RWPE1 (cell line): ENCODE data around the gene MAGEB3.

Source experiments
- CTCF ChIA-PET: fragments of 350-600 bp; sonication (Branson Sonifier 250); formaldehyde crosslinking; extraction: SDS; loops from one replicate; lab custom pipeline; 2021; lab: Yijun Ruan, JAX
- POLR2A ChIA-PET: fragments of 400-600 bp; formaldehyde crosslinking; extraction: SDS; loops from one replicate; lab custom pipeline; 2020; ENCODE audit warnings: antibody characterized with exemption; ENCODE audit not compliant: low non-redundant PET; lab: Yijun Ruan, JAX
- DNase-seq: peaks from one replicate; pipeline ENCODE4 v3.0.0; 2012; ENCODE audit warnings: low spot score
- H3K27ac ChIP-seq: fragments of 450-650 bp; 2 replicates; pipeline ENCODE4 v1.5.1; 2017
- CTCF ChIP-seq: fragments of 450-650 bp; conservative IDR thresholded peaks from 2 replicates; pipeline ENCODE4 v1.5.1; 2017; ENCODE audit warnings: low read depth, mild to moderate bottlenecking

The MAGEB3 gene

GRCh38 chrX:30215357-30215843 lies 15.1 kb upstream of the MAGEB3 start, which contains the start of gene MAGEB2:
Gene MAGEB2, plus strand, starts transcription at chrX:30215563. Its CDS starts 3,018 bp downstream, at chrX:30218581.
- DNase-seq = no peak
- ChIA-PET CTCF (no interaction called here), POLR2A (no interaction called here)
- H3K27ac ChIP-seq = no peak within 1 kb of the TSS
- no peak for TF ChIP-seq CTCF

GRCh38 chrX:30217465-30217864 lies 13.0 kb upstream of the MAGEB3 start:
- POLR2A ChIA-PET = no interaction called here
- no peak overlapping the region for H3K27ac ChIP-seq
- TF ChIP-seq CTCF = no peak
- CTCF ChIA-PET = no interaction called here
- no peak for DNase-seq

- CTCF ChIA-PET = no interaction called here
- no peak overlapping the region for H3K27ac ChIP-seq
- no peak for DNase-seq
- POLR2A ChIA-PET = no interaction called here
- TF ChIP-seq CTCF = no peak
Measured at GRCh38 chrX:30219372-30219771, 11.1 kb upstream of the MAGEB3 start.

GRCh38 chrX:30220661-30221060 lies 9.8 kb upstream of the MAGEB3 start:
- H3K27ac ChIP-seq = no peak overlapping the region
- ChIA-PET POLR2A (no interaction called here), CTCF (no interaction called here)
- TF ChIP-seq CTCF = no peak
- DNase-seq = no peak

GRCh38 chrX:30224536-30224935 lies 5.9 kb upstream of the MAGEB3 start:
- POLR2A ChIA-PET = no interaction called here

GRCh38 chrX:30228526-30228925 lies 1.9 kb upstream of the MAGEB3 start:
- POLR2A ChIA-PET = no interaction called here
- CTCF ChIA-PET = no interaction called here
- no peak overlapping the region for H3K27ac ChIP-seq
- TF ChIP-seq CTCF = no peak
- DNase-seq = no peak

More at GRCh38 chrX:30224536-30224935, 5.9 kb upstream of the MAGEB3 start:
- no peak for TF ChIP-seq CTCF
- H3K27ac ChIP-seq = no peak overlapping the region
- DNase-seq = no peak
- CTCF ChIA-PET = no interaction called here
